DND-41 (cell line): ENCODE results near the gene CNDP2.

Experiments used
- ATAC-seq: fragments of 200-7000 bp; cut with Tn5 transposase; 3 replicates; pipeline ENCODE4 v1.9.1; 2021; ENCODE audit warnings: low read depth; ENCODE audit not compliant: insufficient read depth
- DNase-seq: peaks from one replicate; pipeline ENCODE4 v3.0.0-alpha.2; 2020
- H2AFZ ChIP-seq: 2 replicates; pipeline ENCODE4 v1.6.0; 2012; ENCODE audit warnings: low read depth, low read length
- H3K27ac ChIP-seq: 2 replicates; pipeline ENCODE4 v1.5.1; 2012; ENCODE audit warnings: low read length, inconsistent platforms
- H3K27me3 ChIP-seq: fragments of 200-600 bp; sonication (generic); 2 replicates; pipeline ENCODE4 v1.6.0; 2012; ENCODE audit warnings: low read length, mild to moderate bottlenecking, inconsistent platforms; ENCODE audit not compliant: insufficient read depth, poor library complexity
- H3K36me3 ChIP-seq: 2 replicates; pipeline ENCODE4 v1.5.1; 2012; ENCODE audit warnings: low read length, inconsistent platforms; ENCODE audit not compliant: insufficient read depth
- H3K4me1 ChIP-seq: 2 replicates; pipeline ENCODE4 v1.5.1; 2012; ENCODE audit warnings: mild to moderate bottlenecking, low read length; ENCODE audit not compliant: insufficient read depth
- H3K4me2 ChIP-seq: 2 replicates; pipeline ENCODE4 v1.6.0; 2012; ENCODE audit warnings: mild to moderate bottlenecking, moderate library complexity, low read length, inconsistent platforms; ENCODE audit not compliant: insufficient read depth
- H3K4me3 ChIP-seq, 2 experiments: fragments of 200-600 bp in 1 of 2; shearing (Covaris generic) in 1 of 2; 2 replicates each; pipeline ENCODE4 v1.5.1; 2012 to 2016; ENCODE audit warnings: inconsistent platforms in 2 of 2, low read length in 2 of 2, mild to moderate bottlenecking in 2 of 2, low read depth in 1 of 2, moderate library complexity in 1 of 2
- H3K79me2 ChIP-seq: 2 replicates; pipeline ENCODE4 v1.6.0; 2012; ENCODE audit warnings: low read length, inconsistent platforms; ENCODE audit not compliant: insufficient read depth
- H3K9ac ChIP-seq: 2 replicates; pipeline ENCODE4 v1.6.0; 2012; ENCODE audit warnings: low read depth, mild to moderate bottlenecking, inconsistent platforms, low read length, moderate library complexity
- H3K9me3 ChIP-seq: 2 replicates; pipeline ENCODE4 v1.5.1; 2012; ENCODE audit warnings: low read length, moderate library complexity, mild to moderate bottlenecking, inconsistent platforms; ENCODE audit not compliant: insufficient read depth, severe bottlenecking
- H4K20me1 ChIP-seq: 2 replicates; pipeline ENCODE4 v1.6.0; 2012; ENCODE audit warnings: low read length; ENCODE audit not compliant: insufficient read depth
- CTCF ChIP-seq: IDR thresholded peaks from 2 replicates; pipeline ENCODE4 v1.5.1; 2012; ENCODE audit warnings: borderline replicate concordance, low read length, moderate library complexity, mild to moderate bottlenecking; ENCODE audit not compliant: poor library complexity, severe bottlenecking; ENCODE audit errors: extremely low read depth
- EZH2 ChIP-seq: IDR thresholded peaks from 3 replicates; pipeline ENCODE4 v1.6.1; 2012; ENCODE audit warnings: borderline replicate concordance, low read depth, mild to moderate bottlenecking, moderate library complexity, low read length, inconsistent platforms; ENCODE audit not compliant: severe bottlenecking

Gene CNDP2

GRCh38 chr18:74488864-74489263 lies 7.3 kb upstream of the CNDP2 start:
- 0 out of 2 replicates have a peak, but pooled peaks cover 3% of the 10 kb centered on the region for H3K4me1 ChIP-seq
- no peaks in the 10 kb centered on the region for H4K20me1 ChIP-seq
- H3K36me3 ChIP-seq, result no peaks in the 10 kb centered on the region
- H3K4me3 ChIP-seq, result no peak overlapping the region
- no peak overlapping the region for H2AFZ ChIP-seq
- peaks cover 29% of the 10 kb centered on the region for H3K27me3 ChIP-seq
- no peak overlapping the region for H3K27ac ChIP-seq
- H3K9ac ChIP-seq, result no peak overlapping the region
- H3K4me2 ChIP-seq, result no peak overlapping the region
- ATAC-seq (no peak), DNase-seq (no peak)
- TF ChIP-seq CTCF (no peak), EZH2 (no peak)
- H3K9me3 ChIP-seq, result no peaks in the 10 kb centered on the region
- no peaks in the 10 kb centered on the region for H3K79me2 ChIP-seq

GRCh38 chr18:74489676-74490075 lies 6.5 kb upstream of the CNDP2 start:
- Histone ChIP-seq H3K4me3 (no peak overlapping the region), H3K27me3 (peaks cover 29% of the 10 kb centered on the region), H3K79me2 (no peaks in the 10 kb centered on the region), H3K4me1 (0 out of 2 replicates have a peak, but pooled peaks cover under 1% of the 10 kb centered on the region), H4K20me1 (no peaks in the 10 kb centered on the region), H2AFZ (no peak overlapping the region), H3K4me2 (no peak overlapping the region), H3K27ac (no peak overlapping the region), H3K9ac (no peak overlapping the region), H3K9me3 (no peaks in the 10 kb centered on the region), H3K36me3 (no peaks in the 10 kb centered on the region)
- TF ChIP-seq EZH2 (no peak), CTCF (no peak)
- ATAC-seq (no peak), DNase-seq (no peak)

- no peak overlapping the region for H3K27ac ChIP-seq
- H3K9ac ChIP-seq, result no peak overlapping the region
- no peak for DNase-seq
- no peaks in the 10 kb centered on the region for H4K20me1 ChIP-seq
- peaks cover 3% of the 10 kb centered on the region; the same call in 1 of the 2 replicates for H3K36me3 ChIP-seq
- H3K9me3 ChIP-seq, result no peaks in the 10 kb centered on the region
- peaks cover 11% of the 10 kb centered on the region for H3K79me2 ChIP-seq
- H3K4me1 ChIP-seq, result peaks cover 13% of the 10 kb centered on the region
- no peak overlapping the region for H2AFZ ChIP-seq
- H3K4me2 ChIP-seq, result no peak overlapping the region
- no peak for ATAC-seq
- no peak overlapping the region for H3K4me3 ChIP-seq
- TF ChIP-seq CTCF (no peak), EZH2 (no peak)
- peaks cover 22% of the 10 kb centered on the region for H3K27me3 ChIP-seq
Measured at GRCh38 chr18:74492259-74492658, 3.9 kb upstream of the CNDP2 start.

- no peak for TF ChIP-seq EZH2
- peak; percentile 73 for TF ChIP-seq CTCF
- H3K4me3 ChIP-seq, result no peak overlapping the region
- H3K27ac ChIP-seq, result no peak overlapping the region
- peaks cover 12% of the 10 kb centered on the region; the same call in 1 of the 2 replicates for H3K36me3 ChIP-seq
- H3K27me3 ChIP-seq, result peaks cover 22% of the 10 kb centered on the region
- ATAC-seq (0 out of 3 replicates have a peak, but pooled peaks have one; percentile 13), DNase-seq (peak; percentile 45)
- no peaks in the 10 kb centered on the region for H4K20me1 ChIP-seq
- no peak overlapping the region for H3K4me2 ChIP-seq
- H3K9ac ChIP-seq, result no peak overlapping the region
- H2AFZ ChIP-seq, result no peak overlapping the region
- H3K79me2 ChIP-seq, result peaks cover 26% of the 10 kb centered on the region
- H3K4me1 ChIP-seq, result peaks cover 27% of the 10 kb centered on the region
- no peaks in the 10 kb centered on the region for H3K9me3 ChIP-seq
Measured at GRCh38 chr18:74493689-74494088, 2.5 kb upstream of the CNDP2 start.
